ENCODE results near the gene CBARP. TPM values are rescaled to one million over a fixed set of nuclear protein-coding genes. Genes with fewer than 3 reads are reported as not detected.
A peak's percentile ranks its signal among the peaks of the same experiment; 100 is the strongest.

Gene CBARP
- total and polyA plus RNA-seq, 11 donors, result 0.60 to 2.2 (median 1.6) TPM

- TF ChIP-seq POLR2A (IDR thresholded peaks at IDR 0.05), result no peak
- no peak for TF ChIP-seq CTCF (IDR thresholded peaks at IDR 0.05)
- intact Hi-C loops (cut with DNase I), result no loop called here
- Histone ChIP-seq H3K27ac (peak overlapping the region in 4 of 12 donors; percentile 16 to 49 (median 38)), H3K27me3 (peaks cover 0 to 7% (median 0%) of the 10 kb centered on the region in 9 donors), H3K9me3 (no peaks in the 10 kb centered on the region), H3K4me1 (peaks cover 0 to 33% (median 14%) of the 10 kb centered on the region in 12 donors), H3K4me3 (no peak overlapping the region), H3K36me3 (peaks cover 0 to 17% (median 13%) of the 10 kb centered on the region in 9 donors)
- 76 to 81% (median 79%) methylated on average over 13 to 15 of the region's 15 CpGs for WGBS, 4 donors
- peak in 3 of 4 donors; percentile 4 to 17 (median 10) for ATAC-seq
- no peak for DNase-seq
These were observed 5.8 kb downstream of the CBARP start for GRCh38 chr19:1231729-1232637.

- no peaks in the 10 kb centered on the region for H3K9me3 ChIP-seq
- intact Hi-C loops (cut with DNase I), result no loop called here
- 80 to 93% (median 84%) methylated on average over 17 to 38 of the region's 38 CpGs for WGBS, 4 donors
- H3K27ac ChIP-seq, result no peak overlapping the region
- peaks cover 0 to 22% (median 13%) of the 10 kb centered on the region in 12 donors for H3K4me1 ChIP-seq
- TF ChIP-seq CTCF (IDR thresholded peaks at IDR 0.05) (no peak), POLR2A (IDR thresholded peaks at IDR 0.05) (no peak)
- no peak overlapping the region for H3K4me3 ChIP-seq
- no peaks in the 10 kb centered on the region for H3K27me3 ChIP-seq
- H3K36me3 ChIP-seq, result peaks cover 0 to 27% (median 22%) of the 10 kb centered on the region in 9 donors
- ATAC-seq (no peak), DNase-seq (no peak)
These were observed 6.9 kb downstream of the CBARP start for GRCh38 chr19:1230783-1231489.

GRCh38 chr19:1229924-1230782 lies 7.7 kb downstream of the CBARP start:
- H3K36me3 ChIP-seq, result peaks cover 0 to 34% (median 27%) of the 10 kb centered on the region in 9 donors
- H3K27me3 ChIP-seq, result no peaks in the 10 kb centered on the region
- WGBS, 4 donors, result 91 to 92% (median 92%) methylated on average over 12 to 61 of the region's 61 CpGs
- no peak overlapping the region for H3K27ac ChIP-seq
- TF ChIP-seq POLR2A (IDR thresholded peaks at IDR 0.05) (no peak), CTCF (IDR thresholded peaks at IDR 0.05) (no peak)
- H3K4me1 ChIP-seq, result peaks cover 0 to 22% (median 13%) of the 10 kb centered on the region in 12 donors
- H3K9me3 ChIP-seq, result no peaks in the 10 kb centered on the region
- DNase-seq (no peak), ATAC-seq (no peak)
- H3K4me3 ChIP-seq, result no peak overlapping the region
- intact Hi-C loops (cut with DNase I), result no loop called here
